Renal pelvis (tissue), 12 donors: Measurements from ENCODE around the gene SLC16A13. TPM values are rescaled to one million over a fixed set of nuclear protein-coding genes. Genes with fewer than 3 reads are reported as not detected.
"Not testable (repeated sequence)": the region's sequence is repeated elsewhere in the genome, so short reads cannot be mapped to it uniquely, and the experiment has no call there.

Experiments used
- DNase-seq: peaks from one replicate; pipeline ENCODE4 v3.0.0-alpha.2; 2013
- long read RNA-seq, 16 experiments: transcript quantifications; one replicate each; lab custom pipeline, GENCODE V29; 2026
- polyA plus RNA-seq, 3 donors: library from polyadenylated mRNA; unstranded; fragments of 120-200 nt; gene quantifications; one replicate each; pipeline ENCODE4 v1.2.1, GENCODE V29; 2013; ENCODE audit not compliant: insufficient read length in 3 of 3

The SLC16A13 gene, protein sequence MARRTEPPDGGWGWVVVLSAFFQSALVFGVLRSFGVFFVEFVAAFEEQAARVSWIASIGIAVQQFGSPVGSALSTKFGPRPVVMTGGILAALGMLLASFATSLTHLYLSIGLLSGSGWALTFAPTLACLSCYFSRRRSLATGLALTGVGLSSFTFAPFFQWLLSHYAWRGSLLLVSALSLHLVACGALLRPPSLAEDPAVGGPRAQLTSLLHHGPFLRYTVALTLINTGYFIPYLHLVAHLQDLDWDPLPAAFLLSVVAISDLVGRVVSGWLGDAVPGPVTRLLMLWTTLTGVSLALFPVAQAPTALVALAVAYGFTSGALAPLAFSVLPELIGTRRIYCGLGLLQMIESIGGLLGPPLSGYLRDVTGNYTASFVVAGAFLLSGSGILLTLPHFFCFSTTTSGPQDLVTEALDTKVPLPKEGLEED
- polyA plus RNA-seq: 1 to 10 TPM; 4.5 to 5.1 (median 4.8) TPM
- long read RNA-seq, donor 1, partial matches to known transcripts: 0 of 1 reads
- long read RNA-seq, donor 1, other reads (novel, unspliced or antisense): 0 of 1 reads
- long read RNA-seq, donor 2, partial matches to known transcripts: 0 of 1 reads
- long read RNA-seq, donor 2, other reads (novel, unspliced or antisense): 0 of 1 reads
- long read RNA-seq, donor 3, partial matches to known transcripts: 0 of 1 reads
- long read RNA-seq, donor 3, other reads (novel, unspliced or antisense): 0 of 1 reads
- long read RNA-seq, donor 4: 0 reads
- long read RNA-seq, donor 5: 0 reads
- long read RNA-seq, donor 6: 0 reads
- long read RNA-seq, donor 7, partial matches to known transcripts: 0 of 3 reads
- long read RNA-seq, donor 7, other reads (novel, unspliced or antisense): 0 of 3 reads
- long read RNA-seq, donor 8: 0 reads
- long read RNA-seq, donor 9: 0 reads
- long read RNA-seq, donor 10: 0 reads
- long read RNA-seq, donor 11: 0 reads
- long read RNA-seq, donor 12, partial matches to known transcripts: 0 of 2 reads
- long read RNA-seq, donor 12, other reads (novel, unspliced or antisense): 0 of 2 reads
- long read RNA-seq, donor 13: 0 reads
- long read RNA-seq, donor 14: 0 reads
- long read RNA-seq, donor 15: 0 reads
- long read RNA-seq, donor 16, partial matches to known transcripts: 0 of 1 reads
- long read RNA-seq, donor 16, other reads (novel, unspliced or antisense): 0 of 1 reads

- DNase-seq: peak; percentile 94
These were observed at the start of gene SLC16A13 for GRCh38 chr17:7035591-7036368. TSS of gene SLC16A13 (plus strand) at chr17:7036015. CDS start at chr17:7036383, 368 bp downstream.

GRCh38 chr17:6986676-6987075 is 49.1 kb upstream of the SLC16A13 start:
- DNase-seq: no peak

GRCh38 chr17:6989779-6990178 is 46.0 kb upstream of the SLC16A13 start:
- no peak for DNase-seq

DNA sequence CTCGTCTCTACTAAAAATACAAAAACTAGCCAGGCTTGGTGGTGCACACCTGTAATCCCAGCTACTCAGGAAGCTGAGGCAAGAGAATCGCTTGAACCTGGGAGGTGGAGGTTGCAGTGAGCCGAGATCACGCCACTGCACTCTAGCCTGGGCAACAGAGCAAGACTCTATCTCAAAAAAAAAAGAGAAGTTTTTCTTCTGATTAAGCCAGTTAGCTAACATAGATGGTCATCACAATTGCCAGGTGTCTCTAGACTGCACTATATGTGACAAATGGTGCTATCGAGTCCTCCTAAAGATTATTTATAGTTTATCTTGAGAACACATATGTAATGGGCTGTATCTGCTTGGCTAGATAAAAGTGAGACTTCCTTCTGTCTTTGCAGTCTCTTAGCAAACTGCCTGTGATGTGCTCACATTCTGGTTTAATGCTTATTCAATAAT is 42.2 kb upstream of the SLC16A13 start:
- DNase-seq: not testable (repeated sequence)

DNA sequence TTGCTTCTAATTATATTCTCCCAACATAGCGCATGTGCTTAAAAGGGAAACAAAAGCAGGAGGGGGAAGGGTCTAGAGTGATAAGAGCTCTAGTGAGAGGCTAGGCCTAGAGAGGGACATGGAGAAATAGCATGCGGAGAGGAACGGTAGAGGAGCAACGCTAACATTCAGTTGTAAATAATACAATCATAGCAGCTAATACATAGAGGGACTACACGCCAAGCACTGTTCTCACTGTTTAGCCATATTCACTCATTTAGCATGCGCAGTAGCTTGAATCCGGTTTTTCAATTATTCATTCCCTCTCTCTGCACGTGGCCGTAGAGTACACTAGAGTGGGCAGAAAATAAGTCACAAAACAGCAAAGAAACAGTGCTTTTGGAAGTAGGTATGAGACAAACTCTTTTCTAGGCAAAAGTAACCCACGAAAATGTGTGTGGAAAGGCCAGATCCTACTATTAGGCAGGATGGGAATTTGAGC is 41.7 kb upstream of the SLC16A13 start:
- no peak for DNase-seq

GRCh38 chr17:6994666-6995256 is 41.1 kb upstream of the SLC16A13 start:
- DNase-seq: no peak

DNA sequence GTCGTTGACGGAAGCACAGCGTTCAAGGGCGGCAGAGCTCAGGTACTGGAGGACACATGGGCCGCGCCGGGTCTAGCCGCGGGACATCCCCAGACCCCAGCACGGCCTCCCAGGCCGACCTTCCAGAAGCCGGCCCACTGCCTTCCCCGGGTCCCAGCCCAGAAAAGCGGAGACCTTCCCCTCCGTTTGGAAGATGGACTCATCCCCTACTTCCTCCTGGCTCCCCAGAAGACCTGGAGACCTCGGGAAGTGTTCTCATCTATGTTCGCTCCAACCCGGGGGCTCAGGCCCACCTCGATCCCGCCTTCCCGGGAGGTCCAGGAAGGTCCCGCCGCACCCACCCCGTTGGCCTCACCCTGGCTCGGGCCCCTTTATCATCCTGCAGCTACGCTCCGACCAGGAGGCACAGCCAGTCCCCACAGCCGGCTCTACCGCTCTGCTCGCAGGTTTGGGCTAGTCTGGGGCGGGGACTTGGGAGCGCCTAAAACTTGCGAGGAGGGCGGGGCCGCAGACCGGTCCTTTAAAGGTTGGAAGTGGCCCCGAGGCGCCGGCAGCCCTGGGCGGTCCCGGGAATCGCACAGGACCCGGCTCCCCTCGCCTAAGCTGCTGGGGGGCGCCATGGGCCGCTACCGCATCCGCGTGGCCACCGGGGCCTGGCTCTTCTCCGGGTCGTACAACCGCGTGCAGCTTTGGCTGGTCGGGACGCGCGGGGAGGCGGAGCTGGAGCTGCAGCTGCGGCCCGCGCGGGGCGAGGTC is 40.1 kb upstream of the SLC16A13 start, which contains the start of gene ALOX12:
Gene ALOX12, plus strand, starts transcription at position 550 of the 756 bp plus-strand sequence. Its CDS starts 69 bp downstream, at position 619.
- DNase-seq: no peak

DNA sequence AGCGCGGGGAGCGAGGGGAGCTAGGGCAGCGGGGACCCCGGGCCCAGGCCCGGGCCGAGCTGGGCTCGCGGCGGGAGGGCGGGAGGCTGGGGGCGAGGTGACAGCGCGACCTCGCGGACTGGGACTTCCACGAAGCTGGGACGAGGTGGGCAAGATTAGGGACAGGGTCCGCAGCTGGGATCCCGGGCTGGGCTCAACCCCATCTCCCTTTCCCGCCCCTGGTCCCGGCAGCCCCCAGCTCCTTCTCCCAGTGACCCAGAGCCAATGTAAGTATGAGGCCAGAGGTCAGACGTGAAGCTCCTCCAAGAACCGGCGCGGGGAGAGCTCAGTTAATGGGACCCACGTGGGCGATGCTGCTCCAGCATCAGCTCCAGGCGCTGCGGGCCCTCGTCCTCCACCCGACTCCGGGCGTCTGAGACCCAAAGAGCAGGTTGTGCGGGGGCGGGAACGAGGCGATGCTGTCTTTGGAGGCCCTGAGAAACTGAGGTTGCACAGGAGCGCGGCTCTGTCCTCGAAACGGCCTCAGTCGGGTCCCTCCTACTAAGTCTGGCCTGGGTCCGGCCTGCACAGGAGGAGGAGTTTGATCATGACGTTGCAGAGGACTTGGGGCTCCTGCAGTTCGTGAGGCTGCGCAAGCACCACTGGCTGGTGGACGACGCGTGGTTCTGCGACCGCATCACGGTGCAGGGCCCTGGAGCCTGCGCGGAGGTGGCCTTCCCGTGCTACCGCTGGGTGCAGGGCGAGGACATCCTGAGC is 39.4 kb upstream of the SLC16A13 start:
- DNase-seq: no peak

DNA sequence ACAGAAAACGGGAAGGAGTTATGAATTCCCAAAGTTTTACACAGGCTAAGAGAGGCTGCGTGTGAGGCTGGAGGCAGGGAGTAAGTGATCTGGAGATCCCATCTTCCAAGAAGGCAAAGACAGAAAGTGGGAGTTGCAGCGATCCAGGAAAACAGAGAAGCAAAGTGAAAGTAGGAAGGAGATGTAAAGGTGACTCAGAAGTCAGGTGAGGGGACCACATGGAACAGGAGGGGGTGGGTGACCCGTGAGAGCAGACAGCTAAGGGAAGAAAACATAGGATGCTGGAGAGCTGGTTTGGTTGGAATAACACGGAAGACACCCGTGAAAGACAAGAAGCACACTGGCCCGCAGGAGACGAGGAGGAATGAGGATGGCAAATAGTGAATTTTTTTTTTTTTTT is 38.6 kb upstream of the SLC16A13 start:
- no peak for DNase-seq

DNA sequence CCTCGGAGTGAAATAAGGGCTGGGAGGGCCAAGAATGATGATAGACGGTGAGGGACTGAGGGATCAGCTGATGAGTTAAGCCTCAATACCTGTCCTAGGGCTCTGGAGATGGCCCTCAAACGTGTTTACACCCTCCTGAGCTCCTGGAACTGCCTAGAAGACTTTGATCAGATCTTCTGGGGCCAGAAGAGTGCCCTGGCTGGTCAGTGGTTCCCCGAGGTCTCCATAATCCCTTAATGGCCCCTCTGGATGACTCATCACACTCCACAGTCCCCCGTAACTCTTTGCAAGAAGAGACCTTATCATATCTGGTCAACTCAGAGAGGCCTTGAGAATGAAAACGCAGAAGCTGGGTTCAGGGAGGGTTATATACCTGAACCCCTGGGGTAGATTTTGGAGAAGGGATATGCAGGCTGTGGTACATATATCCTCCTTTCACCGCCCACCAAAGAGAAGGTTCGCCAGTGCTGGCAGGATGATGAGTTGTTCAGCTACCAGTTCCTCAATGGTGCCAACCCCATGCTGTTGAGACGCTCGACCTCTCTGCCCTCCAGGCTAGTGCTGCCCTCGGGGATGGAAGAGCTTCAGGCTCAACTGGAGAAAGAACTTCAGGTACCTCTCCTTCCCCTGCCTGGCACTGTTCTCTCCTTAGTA is 36.8 kb upstream of the SLC16A13 start:
- DNase-seq: no peak

- no peak for DNase-seq
These were observed 34.4 kb upstream of the SLC16A13 start for GRCh38 chr17:7001318-7001961.

DNA sequence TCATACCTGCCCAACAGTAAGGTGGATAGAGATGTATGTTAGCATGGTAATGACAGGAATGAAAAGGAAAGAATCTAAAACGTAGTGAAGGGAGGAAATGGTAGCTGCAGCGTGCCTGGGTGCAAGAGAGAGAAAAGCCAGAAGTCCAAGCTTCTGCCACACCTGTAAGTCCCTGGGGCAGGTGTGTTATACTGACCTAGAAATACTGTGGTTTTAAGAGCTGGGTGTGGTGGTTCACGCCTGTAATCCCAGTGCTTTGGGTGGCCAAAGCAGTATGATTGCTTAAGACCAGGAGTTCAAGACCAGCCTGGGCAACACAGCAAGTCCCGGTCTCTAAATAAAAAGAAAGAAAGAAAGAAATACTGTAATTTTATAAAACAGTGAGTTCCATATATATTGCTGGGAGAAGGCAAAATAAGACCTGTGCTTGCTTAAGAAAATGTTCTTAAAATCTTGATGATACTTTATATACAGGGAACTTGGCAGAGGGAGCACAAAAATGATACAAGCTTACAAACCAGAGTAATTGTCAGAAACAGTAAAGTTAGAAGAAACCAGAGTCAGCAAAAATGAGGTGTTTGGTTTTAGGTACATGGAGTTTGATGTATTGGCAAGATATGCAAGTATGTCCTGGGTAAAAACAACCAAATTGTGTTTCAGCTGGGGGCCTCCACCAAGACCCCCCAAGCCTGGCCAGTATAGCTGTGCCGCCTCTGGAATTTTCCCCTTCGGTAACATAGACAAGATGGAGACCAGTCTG is 33.3 kb upstream of the SLC16A13 start:
- no peak for DNase-seq

GRCh38 chr17:7003745-7004144 is 32.1 kb upstream of the SLC16A13 start:
- DNase-seq: no peak

GRCh38 chr17:7004398-7005253 is 31.2 kb upstream of the SLC16A13 start:
- no peak for DNase-seq

- DNase-seq: no peak
These were observed 30.1 kb upstream of the SLC16A13 start for GRCh38 chr17:7005716-7006115.

DNA sequence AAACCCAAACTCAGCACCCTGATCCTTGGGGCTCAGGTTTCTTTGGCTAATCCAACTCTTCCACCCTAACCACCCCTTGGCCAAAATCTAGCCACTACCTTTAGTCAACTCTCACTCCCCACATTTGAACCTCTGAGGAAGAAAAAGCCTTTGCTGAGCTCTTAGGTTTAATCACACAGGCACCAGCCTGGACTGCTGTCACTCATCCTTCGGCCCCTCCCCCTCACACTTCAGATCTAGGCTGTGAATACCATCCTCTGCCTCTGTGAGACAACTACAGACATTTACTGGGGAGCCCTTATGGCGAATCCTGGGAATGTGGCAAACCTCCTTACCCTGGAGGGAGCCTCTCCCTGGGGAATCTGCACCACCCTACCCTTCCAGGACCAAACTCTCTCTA is 28.7 kb upstream of the SLC16A13 start:
- DNase-seq: no peak
